CD4-positive, alpha-beta T cell treated with Interleukin-6 for 4 hours (primary cell): ENCODE data around the gene PHACTR3.
A peak's percentile ranks its signal among the peaks of the same experiment; 100 is the strongest.
"Not testable (repeated sequence)": the region's sequence is repeated elsewhere in the genome, so short reads cannot be mapped to it uniquely, and the experiment has no call there.

Experiments
- DNase-seq: peaks from one replicate; pipeline ENCODE4 v3.0.0-alpha.2; 2020; ENCODE audit warnings: mixed read lengths

Gene PHACTR3

GRCh38 chr20:59603781-59604541, at the start of gene PHACTR3:
Gene PHACTR3, plus strand, starts transcription at chr20:59604540. Its CDS starts 475 bp downstream, at chr20:59605015.
- no peak for DNase-seq

DNA sequence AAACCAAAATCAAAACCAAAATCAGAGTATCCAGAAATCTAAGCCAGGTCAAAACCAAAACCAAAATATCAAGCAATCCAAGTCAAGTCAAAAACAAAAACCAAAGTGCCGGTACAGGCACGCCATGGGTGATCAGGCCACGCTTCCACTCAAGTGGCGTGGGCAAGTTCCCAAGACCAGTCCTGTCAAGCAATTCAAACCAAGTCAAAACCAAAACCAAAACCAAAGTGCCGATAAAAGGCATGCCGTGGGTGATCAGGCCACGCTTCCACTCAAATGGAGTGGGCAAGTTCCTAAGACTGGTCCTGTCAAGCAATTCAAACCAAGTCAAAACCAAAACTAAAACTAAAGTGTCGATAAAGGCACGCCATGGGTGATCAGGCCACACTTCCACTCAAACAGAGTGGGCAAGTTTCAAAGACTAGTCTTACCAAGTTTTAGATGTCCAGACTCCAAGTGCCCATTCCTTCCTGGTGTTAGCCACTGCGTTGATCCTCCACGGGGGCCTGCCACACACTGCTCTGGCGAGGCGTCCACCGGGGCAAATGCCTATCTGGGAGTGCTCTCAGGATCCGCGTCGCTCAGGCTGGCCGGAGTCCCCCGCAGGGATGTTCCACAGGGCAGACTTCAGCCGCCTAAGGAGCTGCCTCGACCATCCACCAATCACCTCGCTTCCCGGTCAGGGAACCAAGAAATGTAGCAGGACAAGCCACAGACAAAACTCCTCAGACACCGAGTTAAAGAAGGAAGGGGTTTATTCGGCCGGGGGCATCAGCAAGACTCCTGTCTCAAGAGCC, 46.4 kb upstream of the PHACTR3 start:
- not testable (repeated sequence) for DNase-seq

GRCh38 chr20:59559024-59559817, 45.1 kb upstream of the PHACTR3 start:
- DNase-seq: no peak

DNA sequence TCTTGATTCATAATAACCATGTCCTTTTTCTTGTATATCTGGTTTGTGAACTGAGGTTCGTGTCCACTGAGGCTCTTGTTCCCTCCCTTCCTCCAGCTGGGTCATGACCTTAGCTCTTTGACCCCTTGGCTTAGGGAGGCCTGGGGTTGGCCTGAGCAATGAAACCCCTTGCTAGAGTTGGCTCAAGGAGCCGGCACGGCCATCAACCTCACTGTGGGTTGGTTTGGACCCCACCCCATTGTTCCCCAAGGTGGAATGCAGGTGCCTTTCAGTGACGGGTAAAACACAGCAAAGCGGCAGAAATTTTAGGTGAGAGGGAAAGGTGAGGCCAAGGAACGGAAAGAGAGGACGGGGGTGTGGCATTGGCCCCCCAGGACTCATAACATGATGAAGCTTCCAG, 44.5 kb upstream of the PHACTR3 start:
- DNase-seq: no peak

GRCh38 chr20:59560588-59561227, 43.6 kb upstream of the PHACTR3 start:
- DNase-seq: no peak

GRCh38 chr20:59561228-59561605, 43.1 kb upstream of the PHACTR3 start:
- no peak for DNase-seq

DNA sequence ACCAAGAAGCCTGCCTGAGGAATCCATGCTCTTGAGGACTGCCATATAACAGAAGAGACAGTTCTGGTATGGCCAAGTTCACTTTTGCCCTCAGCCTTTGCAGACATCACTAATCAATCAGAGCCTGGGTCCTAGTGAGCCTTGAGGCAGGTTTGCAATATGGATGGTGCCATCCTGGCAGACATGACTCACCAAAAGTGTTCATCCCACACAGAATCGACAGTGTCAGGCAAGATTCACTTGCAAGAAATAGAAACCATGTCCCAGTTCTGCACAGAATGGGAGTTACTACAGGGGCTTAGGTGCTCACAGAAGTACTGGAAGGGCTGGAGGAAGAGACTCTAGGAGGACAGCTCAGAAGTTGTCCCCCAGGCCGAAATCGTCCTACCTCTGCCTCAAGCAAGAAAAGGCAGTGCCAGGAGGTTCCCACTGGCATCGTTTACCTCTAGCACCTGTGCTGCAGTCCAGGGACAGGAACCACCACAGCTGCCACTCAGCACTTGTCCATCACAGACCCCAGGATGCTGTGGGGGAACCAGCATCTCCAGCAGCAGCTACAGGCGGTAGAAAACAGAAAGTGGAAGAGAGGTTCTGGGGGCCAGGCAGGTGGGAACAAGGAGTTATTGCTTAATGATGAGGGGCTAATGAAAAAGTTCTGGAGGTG, 42.6 kb upstream of the PHACTR3 start:
- DNase-seq: no peak

DNA sequence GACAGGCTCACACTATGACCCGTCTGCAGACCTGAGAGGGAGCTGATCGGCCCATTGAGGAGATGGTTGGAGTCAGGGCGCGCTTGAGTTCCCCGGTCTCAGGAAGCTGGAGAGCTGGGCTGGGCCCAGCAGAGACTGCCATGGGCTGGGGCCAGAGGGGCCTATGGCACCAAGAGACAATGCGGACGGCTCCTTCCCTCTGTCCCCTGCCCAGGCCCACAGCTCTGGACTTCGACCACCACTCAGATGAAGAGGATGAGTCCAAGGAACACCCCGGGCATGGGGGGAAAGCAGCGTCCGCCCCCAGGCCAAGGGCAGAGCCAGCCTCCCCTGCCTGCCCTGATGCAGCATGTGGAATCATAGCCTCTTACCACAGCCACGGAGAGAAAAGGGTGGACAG, 40.2 kb upstream of the PHACTR3 start:
- DNase-seq: no peak

- DNase-seq: no peak
Observed at GRCh38 chr20:59564943-59565342, 39.4 kb upstream of the PHACTR3 start.

DNA sequence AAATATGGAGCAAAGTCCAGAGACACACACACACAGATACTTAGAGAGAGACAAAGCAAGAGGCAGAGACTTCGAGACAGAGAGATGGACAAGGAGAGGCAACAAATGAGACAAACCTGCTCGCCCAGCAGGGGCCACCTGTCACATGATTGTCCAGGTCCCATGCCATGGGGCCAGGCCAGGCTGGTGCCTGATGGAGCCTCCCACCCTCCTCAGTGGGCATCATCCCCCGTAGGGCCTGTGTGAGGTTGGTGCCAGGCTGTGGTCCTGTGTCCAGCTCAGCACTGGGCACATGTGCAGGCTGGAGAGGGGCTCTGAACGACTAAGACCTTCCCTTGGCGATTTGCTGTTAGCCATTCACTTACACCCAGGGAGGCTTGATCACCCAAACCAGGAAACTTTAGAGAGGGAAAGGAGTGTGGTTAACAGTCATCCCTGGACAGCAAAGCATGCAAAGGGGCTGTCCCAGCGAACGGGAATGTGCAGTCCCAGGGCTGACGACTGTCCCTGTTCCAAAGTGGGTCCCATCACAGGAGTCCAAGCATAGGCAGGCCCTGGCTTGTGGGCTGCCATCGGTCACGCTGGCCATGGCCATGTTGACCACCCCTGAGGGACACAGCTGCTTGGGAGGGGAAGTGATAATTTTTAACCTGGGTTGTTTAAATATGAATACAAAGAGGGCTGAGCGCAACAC, 38.4 kb upstream of the PHACTR3 start:
- DNase-seq: no peak

DNA sequence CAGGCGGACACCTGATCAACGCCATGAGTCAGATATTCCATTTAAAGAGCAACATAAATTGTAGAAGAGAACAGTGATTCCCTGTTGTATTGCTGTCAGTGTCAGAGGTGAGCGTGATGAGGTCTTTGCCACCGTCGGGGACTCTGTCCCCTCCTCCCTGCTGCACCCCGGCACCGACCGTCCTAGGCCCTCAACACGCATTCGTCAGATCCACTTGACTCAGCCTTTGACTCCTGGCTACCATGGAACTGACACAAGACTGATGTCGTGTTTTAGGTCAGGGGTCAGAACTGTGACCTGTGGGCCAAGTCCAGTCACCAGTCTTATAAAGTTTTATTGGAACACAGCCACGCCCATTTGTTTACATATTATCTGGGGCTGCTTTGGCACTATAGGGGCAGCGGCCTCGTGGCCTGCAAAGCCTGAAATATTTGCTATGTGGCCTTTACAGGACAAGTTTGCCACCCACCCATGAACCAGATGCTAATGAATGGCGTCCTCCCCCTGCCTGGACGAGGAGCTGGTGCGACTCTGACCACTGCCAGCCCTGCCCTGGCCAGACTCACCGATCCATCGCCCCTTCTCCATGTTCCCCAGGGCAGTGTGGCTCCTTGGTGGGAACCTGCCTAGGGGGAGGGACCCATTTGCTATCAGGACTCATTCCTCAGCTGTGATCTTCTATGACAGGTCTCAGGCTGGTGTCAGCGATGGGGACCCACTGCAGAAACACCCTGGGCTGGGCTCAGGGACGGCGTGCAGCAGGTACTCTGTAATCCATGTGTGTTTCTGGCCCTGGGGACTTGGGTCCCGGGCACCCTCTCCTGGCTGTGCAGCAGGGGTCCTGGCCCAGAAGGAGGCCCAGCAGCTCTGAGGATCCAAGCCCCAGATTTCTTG, 37.5 kb upstream of the PHACTR3 start:
- DNase-seq: no peak

DNA sequence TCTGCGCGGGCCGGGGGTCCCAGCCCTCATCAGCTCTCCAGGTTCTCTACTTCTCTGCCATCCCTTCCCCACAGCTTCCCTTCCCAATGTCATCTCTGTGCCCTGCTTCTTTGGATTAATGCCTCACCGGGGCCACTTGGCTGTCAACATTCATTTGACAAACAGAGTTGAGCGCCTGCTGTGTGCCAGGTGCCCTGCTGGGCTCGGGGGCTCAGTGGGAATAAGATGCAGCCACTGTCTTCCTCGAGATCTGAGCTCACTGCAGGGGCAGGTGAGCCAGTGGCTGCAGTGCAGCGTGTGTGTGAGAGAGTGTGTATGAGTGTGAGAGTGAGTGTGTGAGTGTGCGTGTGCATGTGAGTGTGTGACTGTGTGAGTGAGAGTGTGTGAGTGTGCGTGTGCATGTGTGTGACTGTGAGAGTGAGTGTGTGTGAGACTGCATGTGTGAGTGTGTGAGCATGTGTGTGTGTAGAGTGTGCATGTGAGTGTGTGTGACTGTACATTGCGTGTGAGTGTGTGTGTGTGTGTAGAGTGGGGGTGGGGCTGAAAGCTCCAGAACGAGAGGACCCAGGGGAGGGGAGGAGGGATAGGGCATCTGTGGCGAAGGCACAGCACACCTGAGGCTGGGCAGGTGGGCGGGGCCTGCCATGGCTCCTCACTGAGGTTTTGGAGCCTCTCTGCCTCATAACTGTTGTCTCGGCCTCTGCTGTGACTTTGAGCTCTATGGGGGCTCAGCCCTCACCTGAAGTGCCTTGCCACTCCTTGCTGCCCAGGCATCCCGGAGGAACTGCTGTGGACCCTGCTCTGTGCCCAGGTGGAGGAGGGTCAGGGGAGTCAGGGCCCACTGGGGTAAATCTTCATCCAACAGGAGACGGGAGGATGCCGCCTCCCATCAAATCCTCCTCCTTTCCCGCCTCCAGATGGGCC, 36.5 kb upstream of the PHACTR3 start:
- DNase-seq: no peak

DNA sequence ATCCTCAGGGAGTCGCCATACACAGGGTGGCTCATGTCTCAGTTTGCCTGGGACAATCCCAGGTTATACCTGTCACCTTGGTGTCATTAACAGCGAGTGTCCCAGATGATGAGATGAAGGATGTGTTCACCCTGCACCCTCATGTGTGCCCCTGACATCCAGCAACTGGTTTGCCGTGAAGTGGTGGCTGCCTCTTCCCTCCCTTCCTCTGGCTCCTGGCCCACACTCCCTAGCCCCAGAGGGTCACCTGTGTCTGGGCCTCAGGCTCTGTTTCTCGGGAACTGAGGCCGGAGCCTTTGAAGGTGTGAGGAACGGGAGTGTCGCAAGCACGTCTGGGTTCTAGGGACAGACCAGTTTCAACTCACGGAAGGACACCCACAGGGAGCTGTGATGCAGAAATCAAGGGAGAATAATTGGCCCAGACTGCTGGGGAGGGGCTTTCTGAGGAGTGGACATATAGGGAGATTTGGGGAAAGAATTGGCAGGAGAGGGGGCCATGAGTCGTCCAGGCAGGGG, 35.8 kb upstream of the PHACTR3 start:
- no peak for DNase-seq

DNA sequence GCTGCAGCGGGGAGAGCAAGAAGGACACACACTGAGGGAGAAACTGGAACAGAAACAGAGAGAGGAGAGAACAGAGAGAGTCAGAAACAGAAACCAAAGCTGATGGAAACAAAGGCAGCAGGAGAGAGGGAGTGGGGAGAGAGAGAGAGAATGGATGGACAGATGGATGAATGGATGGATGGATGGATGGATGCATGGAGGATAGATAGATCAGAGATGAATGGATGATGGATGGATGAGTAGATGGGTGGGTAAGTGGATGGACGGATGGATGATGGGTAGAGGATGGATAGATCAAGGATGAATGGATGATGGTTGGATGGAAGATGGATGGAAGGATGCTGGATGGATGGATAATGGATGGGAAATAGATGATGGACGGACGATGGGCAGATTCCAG, 35.0 kb upstream of the PHACTR3 start:
- no peak for DNase-seq

- DNase-seq: no peak
Observed at GRCh38 chr20:59571151-59571550, 33.2 kb upstream of the PHACTR3 start.

DNA sequence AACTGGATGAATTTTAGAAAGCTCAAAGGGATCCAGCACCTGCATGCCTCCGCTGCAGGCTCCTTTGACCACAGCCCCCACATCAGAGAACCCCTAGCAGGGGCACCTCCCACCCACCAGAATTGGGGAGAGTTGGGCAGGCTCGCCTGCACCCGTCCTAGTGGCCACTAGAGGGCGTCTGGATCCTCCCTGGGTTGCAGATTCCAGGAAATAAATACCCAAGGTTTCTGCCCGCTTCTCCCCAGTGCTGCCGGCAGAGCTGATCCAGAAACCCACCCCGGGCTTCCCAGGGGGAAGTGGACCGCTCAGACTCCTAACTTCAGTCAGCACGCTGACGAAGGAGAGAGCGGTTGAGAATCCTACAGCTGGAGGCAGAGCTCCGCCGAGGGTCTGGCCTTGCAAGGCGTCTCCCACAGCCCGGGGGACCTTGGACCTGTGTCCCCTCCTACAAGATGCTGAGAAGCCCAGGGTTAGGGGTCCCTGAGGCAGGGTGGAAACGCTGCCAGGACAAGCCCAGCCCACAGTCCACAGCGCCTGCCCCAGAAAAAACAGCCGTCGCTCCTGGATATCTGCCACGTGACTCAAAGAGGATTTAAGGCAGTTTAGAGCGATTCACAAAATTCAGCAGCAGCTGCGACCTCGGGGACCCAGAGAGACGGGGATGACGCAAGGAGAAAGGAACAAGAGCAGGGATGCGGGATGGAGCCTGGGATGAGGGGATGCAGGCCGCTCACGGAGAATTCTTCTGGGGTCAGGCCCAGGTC, 32.6 kb upstream of the PHACTR3 start:
- peak; percentile 60 for DNase-seq

DNA sequence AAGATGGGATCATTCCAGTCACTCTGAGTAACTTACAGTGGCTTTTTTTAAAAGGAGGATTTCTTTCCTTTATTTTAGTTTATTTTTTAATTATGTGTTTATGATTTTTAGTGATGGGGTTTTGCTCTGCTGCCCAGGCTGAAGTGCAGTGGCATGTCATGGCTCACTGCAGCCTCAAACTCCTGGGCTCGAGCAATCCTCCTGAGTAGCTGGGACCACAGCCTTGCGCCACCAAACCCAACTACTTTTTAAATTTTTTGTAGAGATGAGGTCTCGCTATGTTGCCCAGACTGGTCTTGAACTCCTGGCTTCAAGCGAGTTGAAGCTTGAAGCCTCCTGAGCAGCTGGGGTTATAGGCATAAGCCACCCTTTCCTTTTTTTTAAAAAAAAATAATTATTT, 31.8 kb upstream of the PHACTR3 start:
- DNase-seq: no peak

DNA sequence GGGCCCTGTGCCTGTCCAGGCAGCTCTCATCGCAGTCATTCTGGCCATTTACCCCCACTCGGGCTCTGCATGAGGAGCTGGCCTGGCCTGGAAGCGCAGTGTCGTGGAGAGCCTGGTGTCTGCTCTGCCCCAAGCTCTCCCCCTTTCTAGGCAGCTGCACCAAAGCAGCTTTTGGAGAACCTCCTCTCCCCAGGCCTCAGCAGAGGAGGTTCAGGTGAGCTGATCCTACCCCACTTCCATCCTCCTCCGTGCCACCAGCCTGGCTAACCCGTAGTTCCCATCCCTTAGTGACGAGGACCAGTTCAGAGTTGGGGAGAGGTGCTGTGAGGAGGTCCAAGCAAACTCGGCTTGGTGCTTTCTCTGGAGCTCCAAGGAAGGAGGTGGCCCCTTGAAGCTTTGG, 30.5 kb upstream of the PHACTR3 start:
- DNase-seq: no peak

DNA sequence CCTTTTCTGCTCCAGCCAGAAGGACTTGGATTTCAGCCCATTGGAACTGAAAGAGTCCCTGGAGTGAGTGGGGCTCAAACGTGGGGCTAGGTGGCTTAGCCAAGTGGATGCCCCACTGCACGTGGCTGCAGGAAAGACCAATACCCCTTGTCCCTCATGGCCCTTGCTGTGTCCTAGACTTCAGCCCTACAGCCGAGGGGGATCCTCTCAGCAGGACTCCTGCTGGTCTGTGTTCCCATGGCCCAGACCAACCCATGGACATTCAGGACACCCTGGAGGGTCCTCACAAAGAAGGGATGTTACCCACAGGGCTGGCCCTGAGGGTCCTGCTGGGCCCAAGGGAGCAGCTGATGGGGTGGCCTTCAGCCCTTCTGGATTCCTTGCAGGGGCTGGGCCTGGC, 30.0 kb upstream of the PHACTR3 start:
- DNase-seq: no peak
